Activated T-cell treated with anti-CD3 and anti-CD28 coated beads, Interleukin-2, amount 50 U/mL, for 1 hour (primary cell): ENCODE measurements around the gene TNRC6C.

ENCODE experiments used
- DNase-seq: peaks from one replicate; pipeline ENCODE4 v3.0.0-alpha.2; 2020

Gene TNRC6C

DNA sequence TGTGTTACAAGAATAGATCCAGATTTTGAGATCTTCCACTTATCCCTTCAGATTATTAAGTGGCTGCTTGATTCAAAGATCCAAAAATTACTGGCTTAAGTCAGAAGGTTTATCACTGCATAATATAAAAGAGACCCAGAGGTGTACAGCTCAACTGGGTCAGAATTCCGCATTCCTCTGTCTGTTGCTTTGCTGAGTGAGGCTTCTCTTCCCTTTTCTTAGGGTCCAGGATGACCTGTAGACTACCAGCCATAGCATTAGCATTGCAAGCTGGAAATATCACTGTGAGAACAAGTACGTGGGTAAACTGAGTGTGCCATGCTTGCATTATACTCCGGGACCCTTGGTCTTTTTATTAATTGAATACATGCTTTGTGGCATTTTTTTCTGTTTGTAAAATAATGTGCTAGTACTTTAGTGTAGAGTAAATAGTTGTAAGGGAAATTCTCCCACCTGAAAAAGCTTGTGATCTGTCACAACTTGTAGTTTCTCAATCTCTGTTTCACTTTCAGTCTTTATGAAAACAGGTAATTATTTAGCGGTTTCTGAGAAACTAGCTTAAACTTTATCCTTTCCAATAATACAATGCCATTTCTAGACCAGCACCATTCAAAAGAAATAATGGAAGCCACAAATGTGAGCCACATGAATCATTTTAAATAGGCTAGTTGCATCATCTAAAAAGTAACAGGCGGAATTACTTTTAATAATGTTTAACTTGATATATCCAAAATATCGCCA is 61.6 kb downstream of the TNRC6C start:
- no peak for DNase-seq

- no peak for DNase-seq
Measured at GRCh38 chr17:78020717-78021108, 62.2 kb downstream of the TNRC6C start.

DNA sequence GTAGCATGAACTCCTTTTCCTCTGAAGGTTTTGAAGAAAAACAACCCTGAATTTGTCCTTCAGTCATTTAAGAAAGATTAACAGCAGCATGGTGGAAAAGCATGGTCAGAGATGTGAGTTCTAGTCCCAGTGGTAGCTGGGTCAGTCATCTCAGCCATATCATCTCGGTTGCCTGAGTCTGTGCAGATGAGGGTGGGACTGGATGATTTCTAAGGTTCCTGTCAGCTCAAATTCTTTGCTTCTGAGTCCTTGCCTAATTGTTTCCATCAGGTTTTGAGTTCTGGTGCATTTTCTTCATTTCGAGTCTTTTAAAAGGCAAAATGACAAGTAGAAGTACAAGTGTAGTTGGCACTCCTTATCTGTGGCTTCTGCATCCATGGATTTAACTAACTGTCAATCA is 63.9 kb downstream of the TNRC6C start:
- DNase-seq = no peak

- DNase-seq = no peak
Measured at GRCh38 chr17:78023042-78023441, 64.5 kb downstream of the TNRC6C start.

- DNase-seq = no peak
Measured at GRCh38 chr17:78026381-78026780, 67.9 kb downstream of the TNRC6C start.

DNA sequence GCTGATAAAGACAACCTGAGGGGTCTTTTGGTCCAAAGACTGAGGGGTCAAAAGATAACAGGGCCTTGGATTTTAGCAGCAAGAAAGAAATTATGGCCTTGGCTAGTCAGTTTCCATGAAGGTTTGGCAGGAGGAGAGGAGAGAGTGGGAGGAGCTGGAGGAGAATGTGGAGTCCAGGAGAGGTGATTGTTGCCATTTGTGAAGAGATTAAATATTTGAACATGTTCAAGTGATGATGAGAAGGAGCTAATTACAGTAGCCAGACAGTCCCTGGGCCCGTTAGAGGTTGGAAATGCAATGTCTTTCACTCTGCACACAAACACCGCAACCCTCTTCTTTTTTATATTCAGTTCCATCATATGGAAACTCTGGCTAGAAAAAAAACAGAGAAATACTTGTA is 68.6 kb downstream of the TNRC6C start:
- DNase-seq = no peak

- DNase-seq = no peak
Measured at GRCh38 chr17:78029697-78030096, 71.2 kb downstream of the TNRC6C start.

- DNase-seq = no peak
Measured at GRCh38 chr17:78031435-78031834, 72.9 kb downstream of the TNRC6C start.

GRCh38 chr17:78032166-78032565 is 73.7 kb downstream of the TNRC6C start:
- DNase-seq = no peak

DNA sequence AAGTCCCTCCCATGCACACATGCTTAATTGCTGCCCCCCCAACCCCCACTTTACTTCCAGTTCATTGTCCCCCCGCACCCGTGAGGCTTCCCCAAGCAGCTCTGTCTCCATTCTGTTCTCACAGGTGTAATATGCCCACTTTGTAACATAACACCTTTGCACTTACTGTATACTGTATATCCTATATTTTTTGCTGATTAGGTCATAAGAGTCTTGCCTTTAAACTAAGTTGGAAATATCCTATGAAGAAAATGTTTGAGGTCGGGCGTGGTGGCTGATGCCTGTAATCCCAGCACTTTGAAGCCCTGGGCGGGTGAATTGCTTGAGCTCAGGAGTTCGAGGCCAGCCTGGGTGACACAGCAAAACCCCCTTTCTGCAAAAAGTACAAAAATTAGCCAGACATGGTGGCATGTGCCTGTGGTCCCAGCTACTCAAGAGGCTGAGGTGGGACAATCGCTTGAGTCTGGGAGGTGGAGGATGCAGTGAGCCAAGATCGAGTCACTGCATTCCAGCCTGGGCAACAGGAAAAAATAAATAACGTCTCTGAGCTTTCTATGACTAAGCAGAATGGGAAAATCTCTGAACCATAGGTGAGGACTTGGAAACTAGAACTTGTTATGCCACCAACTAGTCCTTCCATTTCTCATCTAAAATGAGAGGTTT is 76.1 kb downstream of the TNRC6C start:
- no peak for DNase-seq

DNA sequence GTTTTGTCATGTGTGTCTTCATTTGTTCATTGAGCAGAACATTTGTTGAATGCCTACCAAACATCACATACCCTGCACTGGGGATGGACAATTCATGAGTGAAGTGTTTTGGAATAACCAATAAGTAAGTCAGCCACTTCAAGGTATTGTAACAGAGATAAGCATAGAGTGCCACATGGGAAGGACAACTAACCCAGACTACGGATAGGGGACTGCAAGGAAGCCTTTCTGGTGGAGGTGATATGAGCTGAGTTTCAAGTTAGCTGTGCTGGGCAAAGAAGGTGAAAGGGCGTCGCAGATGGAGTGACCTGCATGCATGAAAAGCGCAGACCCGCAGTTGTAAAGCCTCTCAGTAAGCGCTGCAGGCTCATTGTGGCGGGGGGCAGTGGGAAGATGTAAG is 78.8 kb downstream of the TNRC6C start:
- DNase-seq = no peak

DNA sequence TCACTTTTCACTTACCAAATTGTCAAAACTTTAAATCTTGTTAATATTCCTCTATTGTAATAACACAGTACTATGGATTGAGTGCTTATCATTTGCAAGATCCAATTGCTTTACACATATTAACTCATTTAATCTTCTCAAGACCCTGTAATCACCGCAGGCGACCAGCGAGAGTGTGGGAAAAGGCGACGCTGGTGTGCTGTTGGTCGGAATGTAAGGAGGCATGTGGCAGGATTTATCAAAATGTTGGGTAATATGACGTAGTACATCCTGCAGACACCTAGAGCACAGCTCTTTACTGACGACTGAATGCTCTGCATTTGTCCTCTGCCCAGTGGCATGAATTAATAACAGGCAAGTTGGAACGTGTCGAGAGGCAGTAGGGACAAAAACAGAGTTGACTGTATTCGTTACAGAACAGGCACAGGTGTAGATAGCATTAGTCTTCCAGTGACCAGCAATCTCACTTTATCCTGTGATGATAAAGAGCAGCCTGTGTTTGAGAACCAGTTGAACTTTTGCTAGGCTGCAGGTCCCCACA is 80.3 kb downstream of the TNRC6C start:
- no peak for DNase-seq

GRCh38 chr17:78039581-78039980 is 81.1 kb downstream of the TNRC6C start:
- DNase-seq = no peak

GRCh38 chr17:78040440-78041385 is 82.2 kb downstream of the TNRC6C start:
- DNase-seq = peak; percentile 47

DNA sequence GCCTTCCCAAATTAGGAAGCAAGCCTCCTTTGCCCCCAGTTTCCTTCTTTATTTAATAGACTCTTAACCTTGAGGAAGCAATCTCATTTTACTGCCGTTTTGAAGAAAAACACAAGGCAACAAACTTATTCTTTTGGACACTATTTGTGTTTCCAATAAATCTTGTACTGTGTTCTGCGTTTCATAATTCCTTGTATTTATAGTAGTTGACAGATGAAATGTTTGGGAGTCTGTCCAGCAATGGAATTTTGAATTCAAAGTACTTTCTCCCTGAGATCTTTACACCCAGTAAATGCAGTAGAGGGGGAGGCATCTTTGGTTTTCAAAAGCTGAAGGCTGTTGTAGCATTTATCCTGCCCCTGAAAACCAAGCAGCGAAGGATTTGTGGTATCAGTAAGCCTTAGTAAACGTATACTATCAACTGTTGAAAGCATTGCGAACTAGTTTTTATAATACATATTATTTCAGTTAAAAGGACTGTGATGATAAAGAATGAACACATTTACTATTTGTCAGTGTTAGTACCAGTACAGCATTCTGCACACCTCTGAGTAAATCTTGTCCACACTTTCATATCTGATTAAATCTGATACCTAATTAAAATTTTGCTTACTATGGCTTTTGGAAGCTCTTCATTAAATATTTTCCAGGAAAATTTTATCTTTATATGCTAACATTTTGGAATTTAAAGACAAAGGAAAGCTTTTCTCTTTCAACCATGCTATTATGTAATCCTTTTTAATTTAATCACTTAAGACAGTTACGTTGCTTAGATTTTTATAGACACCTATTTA is 83.1 kb downstream of the TNRC6C start:
- DNase-seq = no peak

- no peak for DNase-seq
Measured at GRCh38 chr17:78042542-78042941, 84.0 kb downstream of the TNRC6C start.

DNA sequence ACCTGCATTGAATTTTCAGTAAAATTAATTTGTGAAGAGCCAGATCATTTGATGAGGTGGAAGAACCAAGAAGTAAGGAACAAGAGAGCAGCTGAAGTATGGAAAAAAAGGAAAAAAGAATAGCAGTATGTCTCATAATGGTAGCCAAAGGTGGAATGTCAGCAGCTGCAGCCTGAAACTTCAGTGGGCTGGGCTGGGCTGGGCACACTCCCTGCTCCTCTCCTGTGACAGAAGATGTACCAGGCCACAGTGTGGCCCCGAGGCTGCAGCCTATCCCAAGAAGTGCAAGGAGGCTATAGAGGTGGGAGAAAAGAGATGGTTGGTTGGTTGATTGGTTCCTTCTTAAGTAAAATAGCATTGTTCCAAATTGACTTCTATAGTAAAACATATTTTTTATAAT is 84.5 kb downstream of the TNRC6C start:
- no peak for DNase-seq

GRCh38 chr17:78044280-78044835 is 85.9 kb downstream of the TNRC6C start:
- DNase-seq = no peak

DNA sequence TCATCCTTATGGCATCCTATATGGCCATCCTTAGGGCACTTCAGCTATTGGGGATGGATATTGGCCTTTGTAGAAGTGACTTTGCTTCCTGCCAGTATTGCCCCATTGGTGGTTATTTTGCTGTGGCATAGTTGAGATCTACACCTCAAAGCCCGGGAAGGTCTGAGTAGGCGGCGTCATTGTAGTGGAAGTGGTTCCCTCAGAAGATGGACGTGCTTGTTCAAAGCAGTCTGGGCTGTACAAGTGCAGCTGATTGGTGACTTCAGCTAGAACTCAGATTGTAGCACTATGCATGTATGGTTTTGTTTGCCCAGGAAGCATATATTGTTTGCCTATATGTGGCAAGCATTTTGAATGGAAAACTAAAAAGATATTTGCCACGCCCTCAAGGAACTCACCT is 86.8 kb downstream of the TNRC6C start:
- no peak for DNase-seq

DNA sequence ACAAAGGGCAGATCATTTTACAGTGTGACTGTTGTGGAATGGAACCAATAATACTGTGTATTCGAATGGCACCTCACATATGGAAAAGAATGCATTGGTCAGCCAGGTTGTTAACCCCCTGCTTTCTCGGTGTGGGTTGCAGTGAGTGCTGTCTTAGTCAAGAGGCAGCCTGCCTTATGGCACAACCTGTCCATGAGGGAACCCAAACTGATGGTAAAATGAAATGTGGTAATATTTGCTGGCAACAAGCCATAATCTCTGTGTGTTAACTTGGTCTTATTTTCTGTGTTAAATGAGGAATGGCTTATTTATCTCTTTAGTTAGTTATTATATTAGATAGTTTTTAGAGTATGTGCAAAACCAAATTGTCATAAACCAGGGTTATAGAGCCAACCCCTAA is 88.4 kb downstream of the TNRC6C start:
- DNase-seq = no peak

GRCh38 chr17:78048346-78049292 is 90.1 kb downstream of the TNRC6C start:
- no peak for DNase-seq
